ENCODE data around the gene LAMTOR4.

The LAMTOR4 gene

GRCh38 chr7:100148559-100149328, at the start of gene LAMTOR4:
Gene LAMTOR4 (plus strand): TSS chr7:100148918. CDS start chr7:100148973, 55 bp downstream.
- FAIRE-seq: peak; percentile 94
- DNase-seq (ENCODE audit: insufficient read length, low spot score): peak; percentile 95

GRCh38 chr7:100099452-100099851, 49.3 kb upstream of the LAMTOR4 start:
- FAIRE-seq (no peak), DNase-seq (ENCODE audit: insufficient read length, low spot score) (no peak)

- DNase-seq (ENCODE audit: insufficient read length, low spot score) (peak; percentile 84), FAIRE-seq (no peak)
Measured at GRCh38 chr7:100100420-100101015, 48.2 kb upstream of the LAMTOR4 start.

DNA sequence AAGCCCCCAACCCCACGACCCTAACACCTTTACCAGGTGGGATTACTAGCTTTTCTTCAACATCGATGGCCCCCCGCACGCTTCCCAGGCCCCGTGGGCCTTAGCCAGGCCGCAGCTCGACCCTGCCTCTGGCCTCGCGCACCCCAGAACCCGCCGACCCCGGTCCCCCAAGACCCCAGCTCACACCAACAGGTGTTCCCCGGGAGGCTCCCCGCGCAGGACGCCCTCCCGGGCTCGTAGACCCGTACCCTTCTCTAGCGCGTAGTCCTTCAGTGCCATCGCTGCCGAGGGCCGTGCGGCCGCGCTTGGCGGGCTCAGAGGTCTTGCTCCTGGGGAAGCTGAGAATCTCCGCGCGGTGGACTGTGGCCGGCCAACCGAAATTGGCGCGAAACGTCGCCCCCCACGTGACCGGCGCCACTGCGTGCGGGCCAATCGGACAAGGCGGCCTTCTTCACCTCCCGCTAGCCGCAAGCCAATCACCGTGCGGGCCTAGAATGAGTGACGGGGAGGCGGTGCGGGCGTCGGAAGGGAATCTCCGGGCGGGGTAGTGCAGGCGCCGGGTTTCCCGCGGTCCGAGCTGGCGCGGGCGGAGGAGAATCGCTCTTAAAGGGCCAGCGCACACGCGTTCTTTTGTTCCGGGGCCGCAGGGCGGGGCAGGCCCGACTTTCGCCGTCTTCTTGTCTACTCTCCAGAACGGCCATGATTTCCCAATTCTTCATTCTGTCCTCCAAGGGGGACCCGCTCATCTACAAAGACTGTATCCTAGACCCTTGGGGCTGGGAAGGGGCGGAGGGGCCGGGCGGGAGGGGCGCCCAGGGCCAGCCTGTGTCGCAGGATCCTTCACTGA, 47.5 kb upstream of the LAMTOR4 start, which contains the start of the genes AP4M1 and MCM7:
Gene AP4M1 (plus strand): TSS at position 628 of the 847 bp plus-strand sequence. CDS start 72 bp downstream, at position 700.
Gene MCM7 (minus strand): TSS at position 382 of the 847 bp plus-strand sequence. CDS start 103 bp downstream, at position 279.
- DNase-seq (ENCODE audit: insufficient read length, low spot score) (peak; percentile 94), FAIRE-seq (peak; percentile 96)

GRCh38 chr7:100102950-100103840, 45.5 kb upstream of the LAMTOR4 start:
- no peak for FAIRE-seq
- DNase-seq (ENCODE audit: insufficient read length, low spot score): no peak

GRCh38 chr7:100105534-100105933, 43.2 kb upstream of the LAMTOR4 start:
- DNase-seq (ENCODE audit: insufficient read length, low spot score) (no peak), FAIRE-seq (no peak)

DNA sequence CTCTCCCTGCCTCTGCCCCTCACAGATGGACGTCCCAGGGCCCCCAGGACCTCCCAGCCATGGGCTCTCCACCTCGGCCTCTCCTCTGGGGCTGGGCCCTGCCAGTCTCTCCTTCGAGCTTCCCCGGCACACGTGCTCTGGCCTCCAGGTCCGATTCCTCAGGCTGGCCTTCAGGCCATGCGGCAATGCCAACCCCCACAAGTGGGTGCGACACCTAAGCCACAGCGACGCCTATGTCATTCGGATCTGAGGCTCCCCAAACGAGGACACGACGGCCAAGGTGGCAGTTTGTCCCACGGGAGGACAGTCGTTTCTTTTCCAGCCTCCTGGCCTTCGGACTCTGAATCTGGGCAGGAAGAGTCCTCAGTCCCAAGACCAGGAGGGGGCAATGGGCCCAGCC, 42.1 kb upstream of the LAMTOR4 start:
- FAIRE-seq: no peak

DNA sequence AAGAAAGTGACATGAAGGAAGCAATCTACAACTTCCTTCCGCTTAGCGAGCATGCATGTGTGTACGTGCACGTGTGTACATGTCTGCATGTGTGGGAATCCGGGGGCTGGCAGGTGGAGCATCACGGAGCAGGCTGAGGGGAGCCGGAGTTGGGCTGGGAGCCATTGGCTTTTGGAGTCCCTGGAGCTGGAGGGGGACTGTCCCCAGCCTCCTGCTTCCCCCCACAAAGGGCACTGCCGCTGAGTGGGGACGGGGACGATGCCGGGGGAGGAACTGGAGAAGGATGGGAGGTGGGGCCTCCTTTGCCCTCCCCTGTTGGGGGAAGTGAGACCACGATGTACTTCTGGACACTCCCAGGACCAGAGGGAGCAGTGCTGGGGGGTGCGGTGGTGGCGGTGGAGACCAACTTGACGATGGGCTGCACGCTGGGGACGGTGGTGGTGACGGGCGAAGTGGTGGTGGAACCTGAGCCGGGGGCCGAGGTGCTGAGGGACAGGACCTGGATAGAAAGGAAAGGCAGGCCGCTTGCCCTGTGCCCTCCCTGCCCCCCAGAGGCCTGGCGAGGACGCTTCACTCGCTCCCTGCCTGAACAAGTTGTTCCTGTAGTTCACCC, 41.5 kb upstream of the LAMTOR4 start:
- FAIRE-seq: no peak
- no peak for DNase-seq (ENCODE audit: insufficient read length, low spot score)

More for the DNA sequence above, 42.1 kb upstream of the LAMTOR4 start:
- DNase-seq (ENCODE audit: insufficient read length, low spot score): no peak

DNA sequence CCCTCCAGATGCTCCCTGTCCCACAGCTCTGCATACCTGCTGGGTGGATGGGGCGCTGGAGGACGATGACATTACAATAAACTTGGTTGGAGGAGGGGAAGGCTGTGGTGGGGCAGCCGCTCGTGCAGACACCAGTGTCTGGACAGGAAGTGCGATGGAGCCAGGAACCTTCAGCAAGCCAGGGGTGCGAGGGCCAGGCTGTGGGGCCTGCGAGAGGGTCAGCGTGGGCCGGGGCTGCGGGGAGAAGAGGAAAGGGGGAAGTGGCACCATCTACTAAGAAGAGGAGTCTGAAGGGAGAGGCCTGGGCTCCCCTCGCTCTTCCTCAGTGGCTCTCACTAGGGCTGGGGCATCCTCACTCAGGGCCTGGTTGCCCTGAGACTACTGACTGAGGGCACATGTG, 40.8 kb upstream of the LAMTOR4 start:
- DNase-seq (ENCODE audit: insufficient read length, low spot score) (no peak), FAIRE-seq (no peak)

GRCh38 chr7:100109521-100110163, 39.1 kb upstream of the LAMTOR4 start:
- FAIRE-seq (no peak), DNase-seq (ENCODE audit: insufficient read length, low spot score) (no peak)

DNA sequence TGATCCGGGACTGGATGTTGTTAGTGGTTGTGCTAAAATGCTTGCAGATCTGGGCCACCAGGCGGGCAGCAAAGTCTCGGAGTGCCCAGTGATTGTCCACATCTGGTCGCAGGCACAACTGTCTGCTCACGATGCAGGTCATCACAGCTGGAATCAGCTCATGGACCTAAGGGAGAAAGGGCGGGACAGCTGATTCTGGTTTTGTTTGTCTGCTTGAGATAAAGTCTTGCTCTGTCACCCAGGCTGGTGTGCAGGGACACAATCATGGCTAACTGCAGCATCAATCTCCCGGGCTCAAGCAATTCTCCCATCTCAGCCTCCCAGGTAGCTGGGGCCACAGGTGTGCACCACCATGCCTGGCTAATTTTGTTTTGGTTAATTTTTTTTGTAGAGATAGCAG, 37.6 kb upstream of the LAMTOR4 start:
- no peak for FAIRE-seq
- no peak for DNase-seq (ENCODE audit: insufficient read length, low spot score)

DNA sequence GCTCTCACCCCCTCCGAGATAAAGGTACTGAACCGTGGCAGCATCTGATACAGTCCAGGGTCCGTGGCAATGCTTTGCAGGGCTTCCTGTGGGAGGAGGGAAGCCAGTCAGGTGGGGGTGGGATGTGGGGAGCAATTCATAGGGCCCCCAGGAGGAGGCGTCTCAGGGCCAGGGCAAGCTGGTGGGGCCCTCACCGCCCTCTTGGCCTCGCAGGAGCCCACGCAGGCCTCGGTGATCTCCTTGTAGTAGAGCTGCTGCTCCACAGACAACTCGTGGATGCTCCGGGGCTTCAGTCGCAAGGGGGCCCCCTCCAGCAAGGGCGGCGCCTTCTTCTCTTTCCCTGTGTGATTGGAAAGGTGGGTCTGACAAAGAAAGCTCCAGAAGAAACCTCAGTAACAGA, 36.8 kb upstream of the LAMTOR4 start:
- FAIRE-seq (no peak), DNase-seq (ENCODE audit: insufficient read length, low spot score) (no peak)

DNA sequence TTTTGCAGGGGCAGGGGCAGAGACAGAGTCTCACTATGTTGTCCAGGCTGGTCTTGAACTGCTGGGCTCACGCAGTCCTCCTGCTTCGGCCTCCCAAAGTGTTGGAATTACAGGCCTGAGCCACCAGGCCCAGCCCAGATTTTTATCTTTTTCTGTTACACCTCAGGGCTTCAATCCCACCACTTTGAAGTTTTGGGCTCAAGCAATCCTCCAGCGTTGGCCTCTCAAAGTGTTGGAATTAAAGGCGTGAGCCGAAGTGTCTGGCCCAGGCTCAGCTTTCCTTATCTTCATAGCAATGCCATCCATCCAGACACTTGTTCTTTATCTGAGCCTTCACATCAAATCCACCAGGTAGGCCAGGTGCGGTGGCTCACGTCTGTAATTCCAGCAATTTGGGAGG, 33.7 kb upstream of the LAMTOR4 start:
- FAIRE-seq: no peak
- DNase-seq (ENCODE audit: insufficient read length, low spot score): no peak

- no peak for FAIRE-seq
Measured at GRCh38 chr7:100118388-100119071, 30.2 kb upstream of the LAMTOR4 start.

GRCh38 chr7:100119072-100119969, 29.4 kb upstream of the LAMTOR4 start, which contains the start of the genes CNPY4 and TAF6:
Gene CNPY4 (plus strand): TSS chr7:100119634. CDS start chr7:100119745, 111 bp downstream.
Gene TAF6 (minus strand): TSS chr7:100119358. CDS start chr7:100114209, 5,149 bp downstream.
- DNase-seq (ENCODE audit: insufficient read length, low spot score) (peak; percentile 97), FAIRE-seq (peak; percentile 86)

More at GRCh38 chr7:100118388-100119071, 30.2 kb upstream of the LAMTOR4 start:
- no peak for DNase-seq (ENCODE audit: insufficient read length, low spot score)

- FAIRE-seq: no peak
- peak; percentile 36 for DNase-seq (ENCODE audit: insufficient read length, low spot score)
Measured at GRCh38 chr7:100119970-100120732, 28.6 kb upstream of the LAMTOR4 start.

- FAIRE-seq: no peak
Measured at GRCh38 chr7:100120733-100121036, 28.0 kb upstream of the LAMTOR4 start.

More at GRCh38 chr7:100120733-100121036, 28.0 kb upstream of the LAMTOR4 start:
- DNase-seq (ENCODE audit: insufficient read length, low spot score): no peak

All from GM19239 (cell line).